GM10847 (cell line): ENCODE data around the gene NFIC.

Source experiments
- POLR2A ChIP-seq: IDR thresholded peaks from 2 replicates; pipeline ENCODE4 v1.6.1; 2011; ENCODE audit not compliant: insufficient read length; ENCODE audit errors: extremely low read depth

The NFIC gene

GRCh38 chr19:3375221-3376090, 9.1 kb downstream of the NFIC start:
- TF ChIP-seq POLR2A = no peak

- TF ChIP-seq POLR2A = no peak
Measured at GRCh38 chr19:3378352-3379150, 12.2 kb downstream of the NFIC start.

- no peak for TF ChIP-seq POLR2A
Measured at GRCh38 chr19:3380829-3381228, 14.4 kb downstream of the NFIC start.

DNA sequence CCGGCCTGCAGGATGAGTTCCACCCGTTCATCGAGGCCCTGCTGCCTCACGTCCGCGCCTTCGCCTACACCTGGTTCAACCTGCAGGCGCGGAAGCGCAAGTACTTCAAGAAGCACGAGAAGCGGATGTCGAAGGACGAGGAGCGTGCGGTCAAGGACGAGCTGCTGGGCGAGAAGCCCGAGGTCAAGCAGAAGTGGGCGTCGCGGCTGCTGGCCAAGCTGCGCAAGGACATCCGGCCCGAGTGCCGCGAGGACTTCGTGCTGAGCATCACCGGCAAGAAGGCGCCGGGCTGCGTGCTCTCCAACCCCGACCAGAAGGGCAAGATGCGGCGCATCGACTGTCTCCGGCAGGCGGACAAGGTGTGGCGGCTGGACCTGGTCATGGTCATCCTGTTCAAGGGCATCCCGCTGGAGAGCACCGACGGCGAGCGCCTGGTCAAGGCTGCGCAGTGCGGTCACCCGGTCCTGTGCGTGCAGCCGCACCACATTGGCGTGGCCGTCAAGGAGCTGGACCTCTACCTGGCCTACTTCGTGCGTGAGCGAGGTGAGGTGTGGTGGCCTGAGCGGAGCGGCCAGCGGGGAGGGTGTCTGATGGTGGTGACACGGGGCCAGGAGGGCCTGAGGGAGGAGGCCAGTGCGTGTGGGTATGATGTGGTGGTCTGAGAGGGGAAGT, 15.5 kb downstream of the NFIC start:
- TF ChIP-seq POLR2A = no peak

GRCh38 chr19:3382460-3383100, 16.2 kb downstream of the NFIC start:
- TF ChIP-seq POLR2A = no peak

DNA sequence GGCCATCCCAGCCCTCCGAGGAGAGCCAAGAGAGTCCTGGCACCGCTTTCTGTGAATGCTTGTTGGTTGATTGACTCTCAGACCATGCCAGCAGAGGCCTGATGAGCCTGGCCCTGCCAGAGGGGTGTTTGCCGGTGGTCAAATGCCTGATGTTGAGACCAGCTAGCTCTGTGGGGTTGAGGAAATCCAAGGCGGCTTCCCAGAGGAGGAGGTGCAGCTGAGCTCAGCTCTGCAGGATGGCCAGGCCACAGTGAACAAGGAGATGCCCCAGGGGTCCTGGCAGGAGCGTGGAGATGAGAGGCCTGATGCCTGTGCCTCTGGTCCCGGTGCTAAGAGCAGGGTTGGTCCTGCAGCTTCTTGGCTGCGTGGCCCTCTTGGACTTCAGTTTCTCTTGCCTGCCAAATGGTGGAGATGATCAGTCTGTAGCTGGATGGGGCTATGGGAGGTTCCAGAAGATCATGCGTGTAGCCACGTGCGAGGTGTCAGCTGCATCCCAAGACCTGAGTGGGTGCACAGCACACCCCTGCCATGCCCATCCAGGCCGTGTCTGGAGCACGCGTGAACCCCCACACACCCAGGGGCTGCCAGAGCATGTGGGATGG, 16.8 kb downstream of the NFIC start:
- no peak for TF ChIP-seq POLR2A

GRCh38 chr19:3386447-3387234, 20.3 kb downstream of the NFIC start:
- TF ChIP-seq POLR2A = no peak

DNA sequence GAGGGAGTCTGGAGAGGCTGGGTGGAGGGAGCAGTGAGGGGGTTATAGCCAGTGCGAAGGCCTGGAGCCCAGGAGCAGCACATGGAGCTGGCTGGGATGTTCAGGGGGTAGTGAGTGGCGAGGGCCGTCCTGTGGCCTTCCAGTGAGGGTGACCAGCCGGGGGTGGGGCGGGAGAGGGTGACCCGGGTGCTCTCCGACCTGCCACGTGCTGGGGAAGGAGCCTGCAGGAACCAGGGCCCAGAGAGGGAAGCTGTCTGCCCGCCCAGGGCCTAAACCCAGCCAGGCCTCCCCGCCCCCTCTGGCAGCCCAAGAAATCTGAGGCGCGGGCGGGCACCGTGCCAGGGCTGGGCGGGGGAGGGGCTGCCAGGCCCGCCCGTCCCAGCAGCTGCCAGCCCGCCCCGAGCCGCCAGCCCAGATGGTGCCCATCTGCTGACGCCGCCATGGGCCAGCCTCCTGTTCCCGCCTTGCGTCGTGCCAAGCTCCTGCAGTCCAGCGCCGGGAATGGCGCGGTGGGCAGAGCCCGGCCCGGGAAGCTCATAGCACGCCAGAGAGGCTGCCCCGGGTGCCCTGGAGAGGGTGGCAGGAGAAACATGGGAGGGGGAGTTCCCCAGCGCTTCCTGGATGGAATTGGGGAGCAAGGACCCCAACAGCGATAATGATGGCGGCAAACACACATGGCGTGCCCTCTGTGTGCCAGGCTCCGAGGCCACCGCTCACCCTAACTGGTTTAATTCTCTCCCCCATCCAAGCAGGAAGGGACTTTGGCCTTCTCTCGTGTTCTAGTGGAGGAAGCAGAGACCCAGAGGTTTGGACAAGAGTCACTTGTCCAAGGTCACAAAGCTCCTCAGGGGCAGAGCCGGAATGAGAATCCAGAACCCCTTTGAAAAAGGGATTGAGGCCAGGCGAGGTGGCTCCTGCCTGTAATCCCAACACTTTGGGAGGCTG, 21.5 kb downstream of the NFIC start:
- TF ChIP-seq POLR2A = no peak

DNA sequence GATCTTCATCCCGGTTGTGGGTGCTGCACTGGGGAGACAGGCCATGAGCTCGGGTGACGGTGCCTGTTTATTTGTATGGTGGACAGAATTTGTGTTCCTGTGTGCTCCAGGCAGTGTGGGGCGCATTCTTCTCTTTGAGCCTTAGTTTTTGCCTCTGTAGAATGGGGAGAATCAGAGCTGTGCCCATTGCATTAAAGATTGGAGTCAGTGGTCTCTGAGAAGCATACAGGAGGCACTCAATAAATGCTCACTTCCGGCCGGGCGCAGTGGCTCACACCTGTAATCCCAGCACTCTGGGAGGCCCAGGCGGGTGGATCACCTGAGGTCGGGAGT, 23.0 kb downstream of the NFIC start:
- TF ChIP-seq POLR2A = no peak

GRCh38 chr19:3389876-3390371, 23.5 kb downstream of the NFIC start:
- TF ChIP-seq POLR2A = no peak

- TF ChIP-seq POLR2A = no peak
Measured at GRCh38 chr19:3392480-3392879, 26.1 kb downstream of the NFIC start.

GRCh38 chr19:3396881-3397265, 30.5 kb downstream of the NFIC start:
- no peak for TF ChIP-seq POLR2A
